ENCODE results near the gene AGK.
A peak's percentile ranks its signal among the peaks of the same experiment; 100 is the strongest.
"Not testable (repeated sequence)": the region's sequence is repeated elsewhere in the genome, so short reads cannot be mapped to it uniquely, and the experiment has no call there.

AGK gene

GRCh38 chr7:141645188-141645587, 94.0 kb downstream of the AGK start:
- H3K36me3 ChIP-seq (ENCODE audit: control insufficient read depth, insufficient read depth, low read length) = peaks cover 6% of the 10 kb centered on the region
- no peaks in the 10 kb centered on the region for H3K27me3 ChIP-seq (ENCODE audit: control insufficient read depth, insufficient read depth, low read length, poor library complexity, severe bottlenecking)
- no peak overlapping the region for H3K27ac ChIP-seq (ENCODE audit: insufficient read depth, low read depth, low read length, poor library complexity, severe bottlenecking)
- H3K4me1 ChIP-seq (ENCODE audit: control insufficient read depth, insufficient read depth, low read length) = peaks cover 7% of the 10 kb centered on the region
- H3K4me3 ChIP-seq (ENCODE audit: insufficient read depth, low read depth, low read length) = no peak overlapping the region
- H3K9me3 ChIP-seq (ENCODE audit: control insufficient read depth, low read length) = no peaks in the 10 kb centered on the region

GRCh38 chr7:141646826-141647480, 95.7 kb downstream of the AGK start:
- Histone ChIP-seq H3K4me1 (ENCODE audit: control insufficient read depth, insufficient read depth, low read length) (peaks cover 7% of the 10 kb centered on the region), H3K4me3 (ENCODE audit: insufficient read depth, low read depth, low read length) (no peak overlapping the region), H3K36me3 (ENCODE audit: control insufficient read depth, insufficient read depth, low read length) (no peaks in the 10 kb centered on the region), H3K27me3 (ENCODE audit: control insufficient read depth, insufficient read depth, low read length, poor library complexity, severe bottlenecking) (no peaks in the 10 kb centered on the region), H3K27ac (ENCODE audit: insufficient read depth, low read depth, low read length, poor library complexity, severe bottlenecking) (no peak overlapping the region), H3K9me3 (ENCODE audit: control insufficient read depth, low read length) (no peaks in the 10 kb centered on the region)
- WGBS, 2 experiments = 92 to 94% methylated on average over 6 of the region's 6 CpGs

- H3K9me3 ChIP-seq (ENCODE audit: control insufficient read depth, low read length); H3K4me1 ChIP-seq (ENCODE audit: control insufficient read depth, insufficient read depth, low read length); H3K4me3 ChIP-seq (ENCODE audit: insufficient read depth, low read depth, low read length); H3K27ac ChIP-seq (ENCODE audit: insufficient read depth, low read depth, low read length, poor library complexity, severe bottlenecking); H3K36me3 ChIP-seq (ENCODE audit: control insufficient read depth, insufficient read depth, low read length); H3K27me3 ChIP-seq (ENCODE audit: control insufficient read depth, insufficient read depth, low read length, poor library complexity, severe bottlenecking): not testable (repeated sequence)
- WGBS, 2 experiments = 91 to 96% methylated on average over 21 of the region's 21 CpGs
Measured at GRCh38 chr7:141647701-141648100, 96.5 kb downstream of the AGK start.

GRCh38 chr7:141648276-141649114, 97.3 kb downstream of the AGK start:
- WGBS, 2 experiments = 93 to 98% methylated on average over 5 to 6 of the region's 6 CpGs
- Histone ChIP-seq H3K27me3 (ENCODE audit: control insufficient read depth, insufficient read depth, low read length, poor library complexity, severe bottlenecking) (no peaks in the 10 kb centered on the region), H3K4me3 (ENCODE audit: insufficient read depth, low read depth, low read length) (no peak overlapping the region), H3K9me3 (ENCODE audit: control insufficient read depth, low read length) (no peaks in the 10 kb centered on the region), H3K4me1 (ENCODE audit: control insufficient read depth, insufficient read depth, low read length) (peaks cover 7% of the 10 kb centered on the region), H3K36me3 (ENCODE audit: control insufficient read depth, insufficient read depth, low read length) (no peaks in the 10 kb centered on the region), H3K27ac (ENCODE audit: insufficient read depth, low read depth, low read length, poor library complexity, severe bottlenecking) (peak overlapping the region; percentile 93)

- Histone ChIP-seq H3K4me3 (ENCODE audit: insufficient read depth, low read depth, low read length) (no peak overlapping the region), H3K36me3 (ENCODE audit: control insufficient read depth, insufficient read depth, low read length) (no peaks in the 10 kb centered on the region), H3K27ac (ENCODE audit: insufficient read depth, low read depth, low read length, poor library complexity, severe bottlenecking) (peak overlapping the region; percentile 93), H3K27me3 (ENCODE audit: control insufficient read depth, insufficient read depth, low read length, poor library complexity, severe bottlenecking) (no peaks in the 10 kb centered on the region), H3K4me1 (ENCODE audit: control insufficient read depth, insufficient read depth, low read length) (peaks cover 8% of the 10 kb centered on the region), H3K9me3 (ENCODE audit: control insufficient read depth, low read length) (no peaks in the 10 kb centered on the region)
- 80 to 89% methylated on average over 8 of the region's 8 CpGs for WGBS, 2 experiments
Measured at GRCh38 chr7:141649137-141649864, 98.1 kb downstream of the AGK start.

- H3K36me3 ChIP-seq (ENCODE audit: control insufficient read depth, insufficient read depth, low read length) = no peaks in the 10 kb centered on the region
- no peak overlapping the region for H3K4me3 ChIP-seq (ENCODE audit: insufficient read depth, low read depth, low read length)
- peaks cover 14% of the 10 kb centered on the region for H3K4me1 ChIP-seq (ENCODE audit: control insufficient read depth, insufficient read depth, low read length)
- 55 to 60% methylated on average over 6 of the region's 6 CpGs for WGBS, 2 experiments
- no peaks in the 10 kb centered on the region for H3K27me3 ChIP-seq (ENCODE audit: control insufficient read depth, insufficient read depth, low read length, poor library complexity, severe bottlenecking)
- peak overlapping the region; percentile 93 for H3K27ac ChIP-seq (ENCODE audit: insufficient read depth, low read depth, low read length, poor library complexity, severe bottlenecking)
- no peaks in the 10 kb centered on the region for H3K9me3 ChIP-seq (ENCODE audit: control insufficient read depth, low read length)
Measured at GRCh38 chr7:141649865-141650634, 98.8 kb downstream of the AGK start.

- no peaks in the 10 kb centered on the region for H3K27me3 ChIP-seq (ENCODE audit: control insufficient read depth, insufficient read depth, low read length, poor library complexity, severe bottlenecking)
- WGBS, 2 experiments = 94 to 95% methylated on average over 9 of the region's 9 CpGs
- peaks cover 14% of the 10 kb centered on the region for H3K4me1 ChIP-seq (ENCODE audit: control insufficient read depth, insufficient read depth, low read length)
- H3K27ac ChIP-seq (ENCODE audit: insufficient read depth, low read depth, low read length, poor library complexity, severe bottlenecking) = no peak overlapping the region
- H3K36me3 ChIP-seq (ENCODE audit: control insufficient read depth, insufficient read depth, low read length) = no peaks in the 10 kb centered on the region
- H3K9me3 ChIP-seq (ENCODE audit: control insufficient read depth, low read length) = no peaks in the 10 kb centered on the region
- no peak overlapping the region for H3K4me3 ChIP-seq (ENCODE audit: insufficient read depth, low read depth, low read length)
Measured at GRCh38 chr7:141651417-141651816, 100.2 kb downstream of the AGK start.

- Histone ChIP-seq H3K27ac (ENCODE audit: insufficient read depth, low read depth, low read length, poor library complexity, severe bottlenecking) (no peak overlapping the region), H3K4me1 (ENCODE audit: control insufficient read depth, insufficient read depth, low read length) (peaks cover 14% of the 10 kb centered on the region), H3K4me3 (ENCODE audit: insufficient read depth, low read depth, low read length) (no peak overlapping the region), H3K9me3 (ENCODE audit: control insufficient read depth, low read length) (no peaks in the 10 kb centered on the region), H3K27me3 (ENCODE audit: control insufficient read depth, insufficient read depth, low read length, poor library complexity, severe bottlenecking) (no peaks in the 10 kb centered on the region), H3K36me3 (ENCODE audit: control insufficient read depth, insufficient read depth, low read length) (no peaks in the 10 kb centered on the region)
- 76% methylated on average over 3 of the region's 3 CpGs for WGBS, 2 experiments
Measured at GRCh38 chr7:141652691-141653090, 101.5 kb downstream of the AGK start.

GRCh38 chr7:141654551-141654950, 103.3 kb downstream of the AGK start:
- 7 to 25% methylated on average over 1 to 2 of the region's 3 CpGs for WGBS, 2 experiments

More at GRCh38 chr7:141654551-141654950, 103.3 kb downstream of the AGK start:
- no peak overlapping the region for H3K4me3 ChIP-seq (ENCODE audit: insufficient read depth, low read depth, low read length)
- no peak overlapping the region for H3K27ac ChIP-seq (ENCODE audit: insufficient read depth, low read depth, low read length, poor library complexity, severe bottlenecking)
- H3K4me1 ChIP-seq (ENCODE audit: control insufficient read depth, insufficient read depth, low read length) = peaks cover 9% of the 10 kb centered on the region
- H3K9me3 ChIP-seq (ENCODE audit: control insufficient read depth, low read length) = no peaks in the 10 kb centered on the region
- H3K27me3 ChIP-seq (ENCODE audit: control insufficient read depth, insufficient read depth, low read length, poor library complexity, severe bottlenecking) = no peaks in the 10 kb centered on the region
- no peaks in the 10 kb centered on the region for H3K36me3 ChIP-seq (ENCODE audit: control insufficient read depth, insufficient read depth, low read length)

Data from ectodermal cell (in vitro differentiated cells).